SH-SY5Y (cell line): ENCODE results near the gene PRR29.

Experiments
- GATA2 ChIP-seq: IDR thresholded peaks from 2 replicates; pipeline ENCODE4 v1.6.1; 2011; ENCODE audit warnings: mild to moderate bottlenecking, low read depth, low read length
- GATA3 ChIP-seq: IDR thresholded peaks from 2 replicates; pipeline ENCODE4 v1.6.1; 2011; ENCODE audit warnings: low read depth, mild to moderate bottlenecking, low read length, moderate library complexity

PRR29 gene

GRCh38 chr17:64028874-64029464 lies 30.8 kb downstream of the PRR29 start:
- TF ChIP-seq GATA3 (no peak), GATA2 (no peak)

- TF ChIP-seq GATA2 (no peak), GATA3 (no peak)
These were observed 33.9 kb downstream of the PRR29 start for GRCh38 chr17:64032081-64032480.

DNA sequence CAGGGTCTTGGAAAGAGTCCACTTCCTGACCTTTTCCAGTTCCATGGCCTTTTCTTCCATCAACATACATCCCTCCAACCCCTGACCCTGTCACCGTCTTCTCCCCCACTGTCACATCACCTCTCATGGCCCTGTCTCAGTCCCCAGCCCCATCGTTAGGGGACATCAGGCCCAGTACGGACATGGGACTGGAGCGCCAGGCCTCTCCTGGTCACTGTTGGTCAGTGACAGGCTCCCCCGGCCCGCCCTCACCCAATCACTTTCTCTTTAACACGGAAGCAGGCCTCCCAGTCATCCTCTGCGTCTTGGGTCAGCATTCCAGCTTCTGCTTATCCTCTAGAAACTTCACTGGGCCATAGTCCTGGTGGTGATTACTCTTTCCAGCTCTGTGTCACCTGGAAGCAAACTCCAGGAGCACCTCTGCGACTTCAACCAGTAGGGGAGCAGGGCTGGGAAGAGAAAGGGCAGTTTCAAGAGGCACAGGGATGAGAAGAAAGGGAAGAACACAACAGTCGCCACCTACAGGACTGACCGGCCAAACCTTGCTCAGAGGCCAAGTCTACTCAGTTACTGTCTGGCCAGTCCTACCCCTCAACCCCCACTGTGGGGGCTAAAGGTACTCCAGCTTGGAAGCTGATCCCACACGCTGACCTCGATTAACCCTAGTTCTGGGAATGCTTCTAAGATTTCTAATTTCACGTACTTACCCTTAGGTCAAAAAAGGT lies 38.2 kb downstream of the PRR29 start:
- TF ChIP-seq GATA2 = no peak
- no peak for TF ChIP-seq GATA3

DNA sequence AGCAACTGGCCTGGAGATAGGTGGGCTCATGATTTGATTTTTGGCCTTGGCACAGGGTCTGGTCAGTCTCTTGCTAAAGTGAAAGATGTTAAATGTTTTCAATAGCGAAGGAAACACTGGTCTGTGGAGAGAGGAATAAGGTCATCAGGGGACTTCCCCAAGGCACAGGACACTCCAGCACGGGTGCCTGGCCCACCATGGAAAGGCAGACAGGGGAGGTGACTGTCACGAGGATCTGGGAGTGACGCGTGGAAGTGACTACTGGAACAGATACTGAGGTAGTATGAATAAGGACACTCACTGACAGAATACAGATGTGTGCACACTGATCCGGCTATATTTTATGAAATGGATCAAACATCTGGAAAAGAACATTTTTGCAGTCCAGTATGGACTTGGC lies 39.0 kb downstream of the PRR29 start:
- TF ChIP-seq GATA3 = no peak

GRCh38 chr17:64037802-64038201 lies 39.7 kb downstream of the PRR29 start:
- TF ChIP-seq GATA2 (no peak), GATA3 (no peak)

- TF ChIP-seq GATA3 (no peak), GATA2 (no peak)
These were observed 40.4 kb downstream of the PRR29 start for GRCh38 chr17:64038331-64039105.

DNA sequence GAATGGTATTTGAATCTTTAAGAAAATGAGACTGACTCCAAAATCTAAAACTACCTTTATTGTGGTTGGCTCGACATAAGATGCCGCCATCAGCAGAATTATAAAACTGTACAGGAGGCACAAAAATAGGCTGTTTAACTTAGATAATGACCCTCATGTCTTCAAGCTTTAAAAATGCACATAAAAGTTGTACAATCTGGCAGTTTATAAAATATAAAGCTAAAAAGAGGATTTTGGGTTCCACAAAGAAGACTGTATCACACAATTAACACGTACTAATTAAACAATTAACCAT lies 40.9 kb downstream of the PRR29 start:
- no peak for TF ChIP-seq GATA2
- TF ChIP-seq GATA3 = no peak

DNA sequence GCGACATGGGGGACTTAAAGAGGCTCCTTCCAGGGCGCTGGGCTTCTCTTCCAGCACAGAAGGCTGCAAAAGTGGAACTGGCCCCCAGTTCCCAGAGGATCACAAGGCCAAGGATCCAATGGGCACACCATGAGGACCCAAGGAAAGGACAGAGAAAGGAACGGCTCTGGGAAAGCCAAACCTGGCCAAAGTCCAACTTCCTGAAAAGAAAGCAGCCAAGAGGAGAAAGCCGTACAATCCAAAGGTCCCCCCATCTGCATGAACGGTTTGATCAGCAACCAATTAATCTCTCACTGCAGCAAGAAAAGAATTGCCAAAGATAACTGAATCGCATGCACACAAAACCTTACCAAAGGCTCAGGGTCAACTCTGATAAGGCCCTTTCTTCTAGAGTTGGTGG lies 42.1 kb downstream of the PRR29 start:
- TF ChIP-seq GATA2 (no peak), GATA3 (no peak)

GRCh38 chr17:64041912-64042311 lies 43.8 kb downstream of the PRR29 start:
- TF ChIP-seq GATA2 = no peak
- TF ChIP-seq GATA3 = no peak

GRCh38 chr17:64042700-64043485 lies 44.7 kb downstream of the PRR29 start:
- TF ChIP-seq GATA3 (no peak), GATA2 (no peak)

DNA sequence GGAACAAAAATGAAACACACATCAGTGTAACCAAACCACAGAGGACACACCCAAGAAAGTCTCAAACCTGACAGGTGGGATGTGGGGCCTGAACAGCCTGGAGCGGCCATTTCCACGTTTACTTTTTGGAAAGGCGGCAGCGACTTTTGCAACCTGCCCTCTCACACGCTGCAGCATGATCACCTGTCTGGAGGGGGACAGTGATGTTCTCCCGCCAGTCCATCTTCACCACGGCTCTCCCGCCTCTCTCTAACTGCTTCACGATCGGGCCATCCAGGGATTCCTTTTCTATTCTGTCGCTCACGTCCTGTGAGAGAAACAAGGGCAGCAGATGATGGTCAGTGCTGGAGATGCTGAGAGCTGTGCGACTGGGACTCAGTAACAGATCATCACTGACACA lies 47.0 kb downstream of the PRR29 start:
- TF ChIP-seq GATA3 (no peak), GATA2 (no peak)

- TF ChIP-seq GATA2 (no peak), GATA3 (no peak)
These were observed 50.7 kb downstream of the PRR29 start for GRCh38 chr17:64048805-64049204.

GRCh38 chr17:64051153-64051552 lies 53.0 kb downstream of the PRR29 start:
- TF ChIP-seq GATA3 (no peak), GATA2 (no peak)

DNA sequence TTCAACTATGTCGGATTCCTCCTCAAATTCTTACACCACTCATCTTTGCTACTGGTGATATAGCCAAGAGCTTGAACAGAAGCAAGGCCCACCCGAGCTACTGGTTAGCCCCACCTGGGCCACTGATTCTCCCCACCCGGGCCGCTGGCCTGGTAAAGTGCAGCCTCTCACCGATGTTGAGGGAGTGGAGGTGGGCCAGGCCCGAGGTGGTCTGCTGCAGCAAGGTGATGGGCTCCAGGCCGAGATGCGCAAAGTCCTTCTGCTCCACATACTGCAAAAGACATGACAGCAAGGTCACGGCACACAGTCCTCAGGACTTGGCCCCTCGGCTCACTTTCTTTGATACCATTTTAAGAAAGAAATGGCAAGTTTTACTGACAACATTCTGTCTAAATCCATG lies 55.0 kb downstream of the PRR29 start:
- no peak for TF ChIP-seq GATA3
- TF ChIP-seq GATA2 = no peak
